Left renal cortex interstitium (tissue), 4 donors: Measurements from ENCODE around the gene C1orf167. TPM values are rescaled to one million over a fixed set of nuclear protein-coding genes. Genes with fewer than 3 reads are reported as not detected.

ENCODE experiments used
- DNase-seq, 4 donors: peaks; one replicate each; pipeline ENCODE4 v3.0.0-alpha.2; 2013; ENCODE audit warnings: low read depth in 4 of 4, low spot score in 2 of 4, missing footprints in 1 of 4
- polyA plus RNA-seq, 4 donors: library from polyadenylated mRNA; unstranded; fragments of 120-200 nt; gene quantifications; one replicate each; pipeline ENCODE4 v1.2.1, GENCODE V29; 2013; ENCODE audit not compliant: insufficient read length in 4 of 4

The C1orf167 gene
- polyA plus RNA-seq, 4 donors = 0.06 to 0.86 (median 0.52) TPM

DNA sequence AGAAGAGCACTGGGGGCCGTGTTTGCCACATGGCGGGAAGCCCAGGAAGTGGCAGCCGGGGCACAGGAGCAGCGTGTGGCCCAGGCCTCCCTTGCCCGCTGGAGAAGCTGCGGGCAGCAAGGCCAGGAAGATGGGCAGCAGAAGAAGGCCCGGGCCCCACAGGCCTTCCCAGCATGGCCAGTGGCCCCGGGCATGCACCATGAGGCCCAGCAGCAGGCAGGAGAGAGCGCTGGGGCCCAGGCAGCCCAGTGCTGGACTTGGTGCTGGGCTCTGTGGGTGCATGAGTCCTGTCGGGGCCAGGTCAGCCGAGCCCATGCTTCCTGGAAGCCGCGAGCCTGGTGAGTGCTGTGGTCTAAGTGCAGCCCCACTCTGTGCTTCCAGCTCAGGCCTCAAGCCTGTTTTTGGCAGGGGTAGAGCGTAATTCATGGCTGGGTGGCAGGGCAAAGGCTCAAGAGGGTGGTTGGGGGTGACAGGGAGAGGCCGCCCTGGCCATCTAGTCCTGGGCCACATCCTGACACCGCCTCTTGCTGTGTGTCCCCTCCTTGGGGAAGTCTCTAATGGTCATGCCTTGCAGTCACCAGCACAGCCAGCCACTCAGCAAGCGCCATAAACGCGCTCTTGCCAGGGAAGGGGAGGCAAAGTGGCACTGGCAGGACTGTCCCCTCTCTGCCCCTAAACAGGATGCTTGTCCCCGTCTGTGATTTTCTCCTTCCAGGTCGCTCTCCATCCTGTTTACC lies 22.4 kb downstream of the C1orf167 start:
- DNase-seq = no peak

DNA sequence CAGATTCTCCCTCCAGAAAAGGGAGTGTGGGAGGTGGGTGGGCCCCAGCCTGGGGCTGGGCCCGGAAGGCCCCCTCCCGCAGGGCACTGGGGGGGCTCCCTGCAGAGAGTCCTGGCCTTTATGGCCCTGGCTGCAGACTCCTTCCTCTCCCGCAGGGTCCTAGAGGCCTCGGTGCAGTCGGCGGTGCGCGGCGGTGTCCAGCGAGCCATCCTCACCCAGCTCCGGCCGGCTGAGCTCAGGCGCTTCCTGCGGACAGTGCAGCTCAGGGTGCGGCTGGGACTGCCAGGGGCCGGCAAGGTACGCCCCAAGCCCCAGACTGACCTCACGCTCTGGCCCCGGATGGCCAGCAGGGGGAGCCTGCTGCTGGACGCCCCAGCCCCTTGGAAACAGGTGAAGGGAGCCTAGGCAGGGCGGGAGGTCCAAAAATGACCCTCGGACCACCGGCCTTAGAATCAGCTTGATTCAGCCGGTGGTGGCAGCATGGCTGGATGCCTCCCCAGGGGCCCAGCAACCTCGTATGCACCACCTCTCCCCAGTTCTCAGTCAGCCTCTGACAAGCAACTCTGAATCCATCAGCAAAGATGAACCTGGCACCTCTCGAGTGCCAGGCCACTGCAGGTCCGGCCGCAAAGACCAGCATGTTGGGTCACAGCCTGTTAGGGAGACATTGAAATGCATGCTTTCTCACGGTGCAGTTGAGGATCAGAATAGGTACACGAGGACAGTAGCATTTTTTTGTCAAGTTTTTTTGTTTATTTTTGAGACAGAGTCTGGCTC lies 23.2 kb downstream of the C1orf167 start:
- no peak for DNase-seq

DNA sequence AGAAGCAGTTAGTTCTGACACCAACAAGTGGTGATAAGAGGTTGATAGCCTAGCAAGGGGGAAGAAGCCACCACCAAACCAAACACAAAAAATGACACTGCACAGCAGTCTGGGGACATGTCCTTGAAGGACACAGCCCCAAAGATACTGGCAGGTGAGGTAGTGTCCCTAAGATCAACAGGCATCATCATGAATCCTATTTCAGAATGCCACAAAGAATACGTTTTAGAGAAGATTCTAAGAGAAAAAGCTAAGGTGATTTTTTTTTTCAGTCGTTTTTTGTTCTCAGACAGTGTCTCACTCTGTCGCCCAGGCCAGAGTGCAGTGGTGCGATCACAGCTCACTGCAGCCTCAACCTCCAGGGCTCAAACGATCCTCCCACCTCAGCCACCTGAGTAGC lies 24.2 kb downstream of the C1orf167 start:
- no peak for DNase-seq

DNA sequence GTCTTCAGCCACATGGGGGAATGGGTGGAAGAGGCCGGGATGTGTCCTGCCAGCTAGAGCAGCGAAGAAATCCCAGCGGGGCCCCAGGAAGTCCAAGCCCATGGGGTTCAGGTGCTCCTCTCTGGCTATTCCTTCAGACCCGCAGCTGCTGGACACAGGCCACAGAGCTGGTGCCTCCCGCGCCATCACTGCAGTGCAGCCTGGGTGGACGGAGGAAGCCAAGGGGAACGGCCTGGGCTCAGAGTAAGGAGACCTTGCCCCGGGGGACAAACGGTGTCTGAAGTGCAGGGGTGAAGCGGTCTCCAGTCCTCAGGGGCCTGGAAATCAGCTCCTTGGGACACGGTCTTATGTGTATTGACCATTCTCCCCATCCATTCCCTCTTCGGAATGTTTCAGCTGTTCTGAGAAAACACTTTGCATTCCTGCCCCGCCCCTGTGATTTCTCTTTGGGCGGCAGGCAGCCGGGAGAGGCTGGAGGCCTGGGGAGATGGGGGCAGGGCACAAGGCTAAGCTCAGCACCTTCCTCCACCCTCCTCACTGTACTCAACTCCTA lies 25.3 kb downstream of the C1orf167 start:
- DNase-seq = no peak

DNA sequence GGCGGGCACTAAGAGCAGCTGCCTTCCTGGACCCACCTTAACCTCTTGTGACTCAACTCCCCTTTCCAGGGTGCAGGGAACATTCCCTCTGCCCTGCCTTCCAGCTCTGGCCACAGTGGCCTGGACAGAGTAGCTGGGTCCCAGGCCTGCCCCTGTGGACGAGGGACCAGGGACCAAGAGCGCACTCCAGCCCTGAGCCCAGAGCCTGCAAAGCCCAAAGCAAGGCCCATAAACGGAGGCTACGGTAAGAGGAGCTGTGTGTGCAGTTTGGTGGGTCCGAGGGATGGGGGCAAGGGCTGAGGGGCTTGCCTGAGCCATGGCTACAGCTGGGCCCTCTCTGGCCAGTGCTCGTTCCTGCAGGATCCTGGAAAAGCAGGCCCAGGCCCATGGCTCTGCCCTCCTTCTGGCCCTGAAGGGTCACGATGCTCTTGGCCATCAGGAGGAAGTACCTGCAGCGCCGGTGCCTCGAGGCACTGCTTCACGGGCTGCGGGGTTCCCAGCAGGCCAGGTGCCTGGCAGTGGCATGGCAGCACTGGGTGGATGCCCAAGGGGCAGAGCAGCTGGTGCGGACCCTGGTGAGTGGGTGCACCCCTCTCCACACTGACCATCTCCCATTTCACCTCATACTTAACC lies 25.9 kb downstream of the C1orf167 start:
- DNase-seq = no peak

DNA sequence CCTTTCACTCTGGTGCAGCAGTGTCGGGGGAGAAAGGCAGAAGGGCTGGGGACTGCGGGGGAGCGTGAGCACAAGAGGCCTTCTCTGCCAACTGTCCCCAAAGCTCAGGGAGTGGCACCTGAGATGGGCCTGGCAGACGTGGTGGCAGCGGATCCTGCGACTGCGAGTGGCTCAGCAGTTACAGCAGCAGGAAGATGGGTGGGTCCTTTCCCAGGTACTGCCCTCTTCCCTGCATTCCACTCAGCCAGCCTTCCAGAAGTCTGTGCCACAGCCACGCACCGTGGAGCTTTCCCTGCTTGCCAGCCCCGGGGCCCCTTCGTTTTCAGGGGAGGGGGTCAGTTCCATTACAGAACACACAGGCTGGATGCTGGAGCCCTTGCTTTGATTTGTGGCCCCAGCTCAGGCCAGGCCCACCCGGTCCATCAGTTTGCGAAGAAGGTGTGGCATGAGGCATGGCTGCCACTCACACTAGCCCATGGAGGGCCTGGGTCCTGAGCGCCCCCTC lies 26.6 kb downstream of the C1orf167 start:
- no peak for DNase-seq

DNA sequence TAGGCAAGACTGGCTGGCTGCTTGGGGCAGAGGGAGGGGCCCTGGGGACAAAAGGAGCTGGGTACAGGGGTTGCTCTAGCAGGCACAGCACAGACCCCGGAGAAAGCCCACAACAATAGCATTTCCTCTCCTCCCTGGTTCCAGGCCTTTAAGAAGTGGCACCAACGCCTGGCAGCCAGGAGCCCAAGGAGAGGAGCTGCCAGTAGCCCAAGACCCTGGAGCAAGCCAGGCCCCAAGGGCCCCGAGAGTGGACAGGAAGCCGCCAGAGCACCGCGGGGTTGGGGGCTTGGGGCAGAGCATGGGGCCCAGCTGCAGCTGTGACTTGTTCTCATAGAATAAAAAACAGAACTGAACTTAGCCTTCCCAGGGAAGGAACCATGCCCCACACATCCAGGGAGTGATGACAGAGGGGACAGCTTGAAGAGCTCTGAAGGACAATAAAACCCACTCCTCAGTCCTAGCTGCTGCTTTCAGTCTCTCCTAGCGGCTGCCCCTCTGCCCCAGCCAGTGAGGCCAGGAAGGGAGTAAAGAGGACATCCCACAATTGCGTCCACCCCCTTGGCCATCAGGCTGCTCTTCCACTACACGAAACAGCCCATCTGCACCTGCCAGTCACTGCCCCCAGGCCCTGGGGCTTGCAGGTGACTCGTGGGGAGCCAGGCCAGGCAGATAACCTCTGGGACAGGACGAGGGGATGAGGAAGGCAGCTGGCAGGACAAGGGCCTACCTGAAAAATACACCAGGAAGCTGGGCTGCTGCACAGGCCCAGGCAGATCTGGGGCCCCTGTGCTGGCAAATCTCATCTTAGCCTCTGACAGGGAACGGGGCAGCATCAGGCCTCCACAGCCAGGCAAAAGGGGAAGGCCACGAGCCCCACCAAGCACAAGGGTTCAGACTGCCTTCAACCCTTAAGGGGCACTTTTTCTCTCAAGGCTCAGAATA lies 27.4 kb downstream of the C1orf167 start:
- no peak for DNase-seq

DNA sequence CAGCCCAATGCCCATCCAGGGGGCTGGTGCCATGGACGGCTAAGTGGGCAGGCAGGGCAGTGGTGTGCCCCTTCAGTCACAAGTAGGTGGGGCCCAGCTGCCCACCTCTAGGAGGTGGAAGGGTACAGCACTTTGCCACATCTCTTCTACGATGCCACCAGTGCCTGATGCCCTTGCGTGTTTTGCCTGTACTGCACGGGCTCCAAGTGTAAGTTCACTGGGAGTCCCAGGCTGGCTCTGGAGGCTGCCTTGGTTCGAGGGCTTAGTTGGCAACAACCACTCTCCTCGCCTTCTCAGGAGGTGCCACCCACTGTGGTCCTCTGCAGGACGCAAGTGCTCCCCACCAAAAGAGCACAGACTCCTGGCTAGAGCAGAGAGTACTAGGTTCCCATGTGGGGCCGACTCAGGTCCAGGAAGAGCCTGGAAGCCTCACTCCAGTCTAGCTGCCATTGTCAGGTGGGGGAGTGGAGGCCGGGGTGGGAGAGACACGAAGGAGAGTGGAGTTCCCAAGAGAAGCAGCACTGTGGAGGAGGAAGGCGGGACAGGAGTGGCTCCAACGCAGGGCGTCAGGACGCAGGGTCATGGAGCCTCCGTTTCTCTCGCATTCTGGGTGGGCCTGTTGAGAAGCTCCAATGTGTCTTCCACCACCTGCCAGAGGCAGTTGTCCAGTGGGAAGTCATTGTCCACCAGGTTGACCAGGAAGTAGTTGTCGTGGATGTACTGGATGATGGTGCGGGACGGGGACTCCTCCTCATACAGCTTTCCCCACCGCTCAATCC lies 28.3 kb downstream of the C1orf167 start:
- no peak for DNase-seq

DNA sequence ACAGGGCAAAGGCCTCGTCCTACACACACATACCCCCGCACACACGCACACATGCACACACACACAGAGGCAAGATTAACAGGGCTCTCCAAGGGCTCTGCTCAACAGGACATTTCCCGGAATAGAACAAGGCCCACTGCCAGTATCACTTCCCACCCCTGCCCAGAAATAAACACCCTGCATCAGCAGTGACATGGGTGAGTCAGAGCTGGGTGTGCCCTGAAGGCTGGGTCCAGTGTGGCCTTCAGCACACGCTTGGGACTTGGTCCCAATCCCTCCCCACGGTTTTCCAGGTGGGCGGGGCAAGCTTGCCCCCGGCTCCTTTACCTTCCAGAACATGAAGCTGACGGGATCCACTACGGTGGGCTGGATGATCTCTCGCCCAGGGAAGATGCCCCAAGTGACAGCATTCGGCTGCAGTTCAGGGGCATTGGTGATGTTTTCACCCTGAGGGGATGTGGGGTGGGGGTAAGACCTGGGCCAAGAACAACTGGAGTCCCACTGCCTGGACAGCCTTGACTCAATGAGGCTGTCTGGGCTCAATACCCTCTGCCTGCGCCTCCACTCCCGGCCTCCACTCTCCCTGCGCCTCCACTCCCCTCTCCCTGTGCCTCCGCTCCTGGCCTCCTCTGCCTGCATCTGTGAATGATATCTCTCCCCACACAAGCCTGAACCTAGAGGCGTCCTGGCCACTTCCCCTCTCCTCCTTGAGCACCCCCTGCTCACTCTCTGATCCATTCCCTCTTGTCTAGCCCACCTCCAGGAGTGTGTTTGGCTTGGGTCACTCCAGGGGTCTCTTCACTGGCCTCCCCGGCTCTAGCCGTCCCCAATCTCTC lies 29.1 kb downstream of the C1orf167 start:
- no peak for DNase-seq

DNA sequence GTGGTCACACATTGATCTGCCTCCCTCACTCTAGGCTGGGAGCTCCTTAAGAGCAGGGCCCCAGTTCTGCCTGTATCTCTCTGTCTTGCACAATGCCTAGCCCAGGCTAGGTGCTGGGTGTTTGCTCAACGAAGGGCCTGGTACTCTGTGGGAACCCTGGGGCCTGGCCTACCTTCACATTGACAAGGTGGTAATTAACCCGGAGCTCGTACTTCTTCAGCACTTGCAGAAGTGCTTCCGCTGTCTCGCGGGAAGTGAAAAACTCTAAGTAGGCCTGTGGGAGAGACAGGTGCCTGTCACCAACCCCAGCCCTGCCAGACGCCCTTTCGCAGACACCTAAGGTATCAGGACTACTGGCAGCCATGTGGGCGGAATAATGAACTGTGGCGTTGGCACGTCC lies 30.1 kb downstream of the C1orf167 start:
- no peak for DNase-seq

DNA sequence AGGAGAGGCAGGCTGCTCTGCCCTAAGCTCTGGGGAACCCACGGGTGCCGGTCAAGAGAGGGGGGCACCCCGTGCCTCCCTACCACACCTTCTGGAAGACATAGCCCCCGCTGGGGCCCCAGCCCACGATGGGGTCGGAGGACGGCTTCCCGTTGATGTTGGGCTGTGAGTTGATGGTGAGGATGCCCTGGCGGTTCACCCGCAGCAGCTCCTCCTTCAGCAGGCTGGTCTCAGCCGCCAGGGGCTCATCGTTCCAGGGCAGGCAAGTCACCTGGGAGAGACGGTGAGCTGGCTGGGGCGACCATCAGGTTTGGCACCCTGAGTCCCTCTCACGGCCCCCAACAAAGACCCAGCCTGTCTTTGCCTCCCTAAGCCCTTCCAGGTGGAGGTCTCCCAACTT lies 31.8 kb downstream of the C1orf167 start:
- DNase-seq = no peak

DNA sequence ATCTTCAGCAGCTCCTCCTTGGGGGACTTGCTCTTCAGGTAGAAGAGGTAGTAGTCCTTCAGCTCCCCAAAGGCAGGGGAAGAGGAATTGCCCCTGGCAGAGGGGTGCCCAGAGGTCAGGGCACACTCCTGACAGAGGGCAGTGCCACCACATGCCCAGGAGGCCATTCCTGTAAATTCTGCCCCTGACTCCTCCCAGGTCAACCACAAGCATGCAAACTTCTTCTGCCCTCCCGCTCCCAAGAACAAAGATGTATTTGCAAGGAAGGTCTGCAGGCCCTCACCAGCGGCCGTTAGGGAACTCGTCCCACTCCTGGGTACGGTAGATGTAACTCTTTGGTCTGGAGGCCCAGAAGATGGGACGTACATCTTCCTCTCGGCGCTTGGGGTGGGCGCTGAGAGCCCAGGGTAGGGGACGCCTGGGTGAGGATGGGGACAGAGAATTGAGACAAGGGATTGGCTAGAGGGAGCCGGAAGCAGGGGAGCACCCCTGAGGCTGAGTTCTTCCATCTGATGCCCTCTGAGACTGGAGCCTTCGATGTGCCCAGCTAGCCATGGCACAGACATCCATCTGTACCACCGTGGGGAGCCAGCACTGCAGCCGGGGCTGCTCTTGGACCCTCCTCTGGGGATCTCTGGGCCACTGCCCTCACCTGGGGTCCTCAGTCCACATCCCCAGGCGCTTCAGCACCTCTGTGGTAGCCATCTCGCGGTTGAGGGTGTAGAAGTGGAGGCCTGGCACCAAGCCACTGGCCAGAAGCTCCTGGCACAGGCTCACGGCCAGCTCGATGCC lies 32.6 kb downstream of the C1orf167 start:
- DNase-seq = no peak

DNA sequence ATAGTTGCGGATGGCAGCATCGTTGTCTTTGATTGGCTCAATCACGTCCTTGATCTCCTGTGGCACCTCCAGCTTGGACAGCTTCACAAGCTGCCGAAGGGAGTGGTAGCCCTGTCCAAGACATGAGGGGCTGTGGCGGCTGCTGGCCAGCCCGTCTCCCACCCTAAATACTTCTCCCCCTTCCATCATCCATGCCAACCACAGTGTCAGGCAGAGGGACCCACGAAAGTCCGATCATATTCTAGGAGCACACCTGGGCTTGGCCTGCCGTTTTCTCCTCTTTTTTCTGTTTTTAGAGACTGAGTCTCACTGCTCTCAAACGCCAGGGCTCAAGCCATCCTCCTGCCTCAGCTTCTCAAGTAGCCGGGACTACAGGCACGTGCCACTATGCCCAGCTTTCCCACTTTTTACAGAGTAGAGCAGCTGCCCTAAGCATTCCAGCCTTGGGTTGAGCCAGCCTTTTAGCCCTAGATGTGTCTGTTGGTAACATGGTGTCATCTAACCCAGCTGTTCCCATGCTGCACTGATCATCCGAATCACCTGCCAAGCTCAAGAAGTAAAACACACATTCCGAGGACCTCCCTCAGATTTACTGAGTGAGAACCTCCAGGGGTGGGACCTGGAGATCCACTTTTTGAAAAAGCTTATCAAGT lies 33.4 kb downstream of the C1orf167 start:
- no peak for DNase-seq

DNA sequence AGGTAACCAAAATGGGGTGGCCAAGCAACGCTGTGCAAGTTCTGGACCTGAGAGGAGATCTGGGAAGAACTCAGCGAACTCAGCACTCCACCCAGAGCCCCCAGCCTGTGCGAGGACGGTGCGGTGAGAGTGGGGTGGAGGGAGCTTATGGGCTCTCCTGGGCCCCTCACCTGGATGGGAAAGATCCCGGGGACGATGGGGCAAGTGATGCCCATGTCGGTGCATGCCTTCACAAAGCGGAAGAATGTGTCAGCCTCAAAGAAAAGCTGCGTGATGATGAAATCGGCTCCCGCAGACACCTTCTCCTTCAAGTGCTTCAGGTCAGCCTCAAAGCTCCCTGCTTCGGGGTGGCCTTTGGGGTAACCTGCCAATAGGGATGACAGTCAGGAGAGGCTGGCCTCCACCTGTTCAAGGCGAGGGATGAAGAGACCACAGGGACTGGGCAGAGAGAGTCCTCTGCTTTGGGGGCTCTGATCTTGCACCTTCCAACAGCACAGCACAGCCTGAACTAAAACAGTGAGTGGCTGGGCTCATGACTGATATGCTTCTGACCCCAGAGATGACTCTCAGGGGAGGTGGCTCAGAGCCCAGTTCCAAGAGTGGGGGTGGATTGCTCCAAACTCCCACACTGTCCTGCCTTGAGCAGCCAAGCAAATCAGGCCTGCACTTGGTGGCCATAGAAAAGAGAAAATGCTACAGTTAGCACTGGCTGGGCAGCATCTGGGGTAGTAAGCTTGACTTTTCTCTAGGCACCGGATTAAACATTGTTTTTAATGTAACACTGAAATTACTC lies 34.2 kb downstream of the C1orf167 start:
- DNase-seq = peak in 1 of 4 donors; percentile 57

DNA sequence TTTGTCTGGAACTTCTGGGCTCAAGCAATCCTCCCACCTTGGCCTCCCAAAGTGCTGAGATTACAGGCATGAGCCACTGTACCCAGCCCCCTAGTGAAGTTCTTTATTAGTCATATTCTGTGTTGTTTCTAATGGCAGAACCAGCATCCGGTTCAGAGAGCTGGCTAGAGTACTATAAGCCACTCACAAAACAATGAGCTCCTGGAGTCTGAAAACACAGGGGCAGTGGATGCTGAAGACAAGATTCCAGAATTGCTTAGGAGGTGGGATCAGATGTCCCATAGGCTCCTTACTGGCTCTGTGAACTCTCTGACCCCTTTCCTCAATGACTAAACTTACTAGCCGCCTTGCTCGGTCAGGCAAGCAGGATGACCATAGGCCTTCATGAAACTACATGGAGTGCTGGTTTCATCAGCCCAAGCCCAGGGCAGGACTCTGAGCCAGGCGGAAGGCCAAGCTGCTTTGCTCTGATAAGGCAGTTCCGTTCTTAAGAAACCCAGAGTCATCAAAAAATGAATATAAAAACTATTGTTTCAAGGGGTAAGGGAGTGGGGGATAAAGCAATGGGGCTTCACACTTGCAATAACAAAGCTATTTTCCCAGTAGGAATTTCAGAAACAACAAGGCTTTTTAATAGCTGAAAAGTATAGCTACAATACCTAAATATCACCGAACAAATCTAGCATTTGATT lies 35.7 kb downstream of the C1orf167 start:
- DNase-seq = no peak

DNA sequence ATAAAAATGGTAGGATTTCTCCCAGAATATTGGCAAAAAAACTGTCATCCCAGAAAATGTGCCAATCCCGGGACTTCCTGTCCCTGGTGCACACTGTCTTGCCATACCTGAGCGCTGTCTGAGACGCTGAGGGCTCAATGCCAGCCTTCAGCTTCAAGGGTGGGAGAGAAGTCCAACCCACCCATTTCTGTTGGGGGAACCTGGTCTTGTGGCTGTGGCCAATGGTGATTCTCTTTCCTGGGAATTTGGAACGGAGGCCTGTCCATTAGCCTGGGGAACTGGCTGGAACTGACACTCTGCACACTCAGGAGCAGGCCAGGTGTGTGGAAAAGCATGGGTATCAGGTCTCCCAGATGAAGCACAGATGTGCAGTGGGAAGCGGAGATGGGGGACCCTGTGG lies 37.1 kb downstream of the C1orf167 start:
- DNase-seq = no peak
